HCT116 (cell line): ENCODE measurements around the gene TMEM198. TPM values are rescaled to one million over a fixed set of nuclear protein-coding genes. Genes with fewer than 3 reads are reported as not detected.

Experiments
- ATAC-seq: fragments of 200-7000 bp; cut with Tn5 transposase; 2 replicates; pipeline ENCODE4 v1.9.1; 2020; ENCODE audit warnings: mild to moderate bottlenecking, moderate library complexity
- BruUV-seq: library from RNA; stranded (reverse); fragments of 400-500 nt; replicated peaks from 2 replicates; lab custom pipeline; 2021; lab: Mats Ljungman, UMichigan
- CTCF ChIA-PET: fragments of 300-600 bp; sonication (Branson Sonifier 250); formaldehyde crosslinking; loops from one replicate; lab custom pipeline; 2021; ENCODE audit warnings: antibody characterized with exemption; lab: Charles Lee
- POLR2A ChIA-PET: fragments of 300-600, 350-600 bp; sonication (Branson Sonifier 250); formaldehyde crosslinking; loops from one replicate; lab custom pipeline; 2021; ENCODE audit warnings: antibody characterized with exemption; lab: Charles Lee
- RAD21 ChIA-PET, 2 experiments: fragments of 300-600 bp; sonication (Branson Sonifier 250); formaldehyde crosslinking; loops; one replicate each; lab custom pipeline; 2023; ENCODE audit warnings: low total read pairs in 2 of 2; ENCODE audit not compliant: uncharacterized antibody in 2 of 2, unreplicated experiment in 2 of 2, low non-redundant PET in 1 of 2; lab: Charles Lee
- DNase-seq: peaks from one replicate; pipeline ENCODE4 v3.0.0-alpha.2; 2010; ENCODE audit warnings: low read depth, low spot score
- H2AFZ ChIP-seq: fragments of 200-600 bp; shearing (Covaris generic), sonication (generic); 2 replicates; pipeline ENCODE4 v1.6.1; 2017; ENCODE audit warnings: low read depth, mixed run types, mixed read lengths, antibody characterized with exemption, low read length; ENCODE audit not compliant: poor library complexity, severe bottlenecking
- H3K27ac ChIP-seq: 2 replicates; pipeline ENCODE4 v1.5.1; 2012; ENCODE audit warnings: low read depth, low read length
- H3K27me3 ChIP-seq: fragments of 200-600 bp; sonication (generic); 2 replicates; pipeline ENCODE4 v1.6.1; 2016; ENCODE audit warnings: mixed run types, low read length, mixed read lengths; ENCODE audit not compliant: insufficient read depth
- H3K36me3 ChIP-seq, 2 experiments: fragments of 200-500 bp in 1 of 2; fragments of 200-600 bp in 1 of 2; sonication (Bioruptor generic) in 1 of 2; sonication (generic) in 1 of 2; 2 replicates each; pipeline versions ENCODE4 v1.5.1 to v1.6.1; 2014 to 2016; ENCODE audit warnings: low read length in 2 of 2, inconsistent platforms in 1 of 2, mixed read lengths in 1 of 2, mixed run types in 1 of 2; ENCODE audit not compliant: insufficient read depth in 2 of 2, control insufficient read depth in 1 of 2
- H3K4me1 ChIP-seq, 2 experiments: fragments of 200-600 bp in 1 of 2; sonication (generic) in 1 of 2; 2 replicates each; pipeline versions ENCODE4 v1.5.1 to v1.6.1; 2012 to 2017; ENCODE audit warnings: low read length in 2 of 2, inconsistent platforms in 1 of 2, mild to moderate bottlenecking in 1 of 2, mixed read lengths in 1 of 2, mixed run types in 1 of 2, moderate library complexity in 1 of 2; ENCODE audit not compliant: insufficient read depth in 2 of 2, control insufficient read depth in 1 of 2
- H3K4me2 ChIP-seq: fragments of 200-600 bp; sonication (generic); 2 replicates; pipeline ENCODE4 v1.6.1; 2017; ENCODE audit warnings: mixed run types, low read length, mixed read lengths
- H3K4me3 ChIP-seq, 2 experiments: fragments of 200-600 bp in 1 of 2; sonication (generic) in 1 of 2; replicated peaks in 1 of 2; 2 replicates each; pipeline ENCODE4 v1.5.1; 2011 to 2016; ENCODE audit warnings: low read length in 2 of 2, control low read depth in 1 of 2, low read depth in 1 of 2, mild to moderate bottlenecking in 1 of 2, mixed read lengths in 1 of 2, mixed run types in 1 of 2
- H3K79me2 ChIP-seq: fragments of 200-600 bp; sonication (generic); 2 replicates; pipeline ENCODE4 v1.6.1; 2017; ENCODE audit warnings: mild to moderate bottlenecking, mixed run types, low read length, moderate library complexity, mixed read lengths; ENCODE audit not compliant: insufficient read depth
- H3K9ac ChIP-seq: fragments of 200-600 bp; sonication (generic); 2 replicates; pipeline ENCODE4 v1.6.1; 2016; ENCODE audit warnings: low read length, mixed read lengths
- H3K9me2 ChIP-seq: fragments of 200-600 bp; sonication (generic), shearing (Covaris generic); 2 replicates; pipeline ENCODE4 v1.6.1; 2017; ENCODE audit warnings: mixed run types, mild to moderate bottlenecking, moderate library complexity; ENCODE audit not compliant: insufficient read depth
- H3K9me3 ChIP-seq, 2 experiments: fragments of 200-500 bp in 1 of 2; fragments of 200-600 bp in 1 of 2; sonication (Bioruptor generic) in 1 of 2; sonication (generic) in 1 of 2; 2 replicates each; pipeline ENCODE4 v1.6.1; 2014 to 2017; ENCODE audit warnings: low read length in 2 of 2, mixed read lengths in 2 of 2, inconsistent platforms in 1 of 2, low read depth in 1 of 2, mild to moderate bottlenecking in 1 of 2, mixed run types in 1 of 2, moderate library complexity in 1 of 2; ENCODE audit not compliant: control insufficient read depth in 1 of 2, insufficient read depth in 1 of 2
- H4K20me1 ChIP-seq: fragments of 200-600 bp; sonication (generic), shearing (Covaris generic); 2 replicates; pipeline ENCODE4 v1.6.1; 2017; ENCODE audit warnings: mixed run types, mild to moderate bottlenecking, moderate library complexity; ENCODE audit not compliant: insufficient read depth
- CBX3 ChIP-seq: IDR thresholded peaks from 2 replicates; pipeline ENCODE4 v1.6.1; 2012; ENCODE audit warnings: low read depth
- CEBPB ChIP-seq: IDR thresholded peaks from 2 replicates; pipeline ENCODE4 v1.6.1; 2012; ENCODE audit warnings: low read depth
- CTCF ChIP-seq, 3 experiments: fragments of 200-600 bp in 1 of 3; sonication (generic) in 1 of 3; IDR thresholded peaks in 2 of 3; conservative IDR thresholded peaks in 1 of 3; 2 replicates each; pipeline ENCODE4 v1.5.1; 2012 to 2017; ENCODE audit warnings: low read depth in 2 of 3, low read length in 2 of 3, antibody characterized with exemption in 1 of 3, borderline replicate concordance in 1 of 3, control low read depth in 1 of 3, mild to moderate bottlenecking in 1 of 3, mixed read lengths in 1 of 3, mixed run types in 1 of 3, moderate library complexity in 1 of 3; ENCODE audit not compliant: insufficient read depth in 1 of 3
- ELF1 ChIP-seq: IDR thresholded peaks from 2 replicates; pipeline ENCODE4 v1.6.1; 2012; ENCODE audit warnings: low read depth, borderline replicate concordance
- EZH2 ChIP-seq: fragments of 200-600 bp; sonication (generic); IDR thresholded peaks from 2 replicates; pipeline ENCODE4 v1.6.1; 2017; ENCODE audit warnings: antibody characterized with exemption, mixed run types
- EZH2phosphoT487 ChIP-seq: fragments of 200-600 bp; IDR thresholded peaks from 2 replicates; pipeline ENCODE4 v1.6.1; 2018; ENCODE audit warnings: antibody characterized with exemption, borderline replicate concordance
- MAX ChIP-seq: IDR thresholded peaks from 2 replicates; pipeline ENCODE4 v1.6.1; 2012
- SIN3A ChIP-seq: IDR thresholded peaks from 2 replicates; pipeline ENCODE4 v1.6.1; 2012; ENCODE audit warnings: low read depth
- TCF7L2 ChIP-seq: IDR thresholded peaks from 2 replicates; pipeline ENCODE4 v1.7.0; 2011; ENCODE audit warnings: borderline replicate concordance, inconsistent platforms; ENCODE audit not compliant: insufficient read depth, insufficient read length; ENCODE audit errors: extremely low read depth
- ZFX ChIP-seq: fragments of 450-650 bp; IDR thresholded peaks from 2 replicates; pipeline ENCODE4 v1.6.1; 2017
- ZNF274 ChIP-seq: fragments of 200-500 bp; sonication (Bioruptor generic); IDR thresholded peaks from 2 replicates; pipeline ENCODE4 v1.6.1; 2014; ENCODE audit warnings: mild to moderate bottlenecking, low read depth, low read length, inconsistent platforms
- intact Hi-C: fragments of 100-400 bp; cut with micrococcal nuclease; formaldehyde crosslinking; loops from 2 replicates; pipeline ENCODE4 v1.10.0; 2022
- total RNA-seq: library from RNA; stranded (reverse); gene quantifications from one replicate; pipeline ENCODE4 v1.2.1, GENCODE V29; 2021; ENCODE audit not compliant: unreplicated experiment

The TMEM198 gene
- total RNA-seq, 1 experiment from 2014 or later: 2.1 TPM

- intact Hi-C loops: no loop called here
- Histone ChIP-seq H2AFZ (no peak overlapping the region), H4K20me1 (no peaks in the 10 kb centered on the region), H3K4me1 (peaks cover 3 to 23% of the 10 kb centered on the region in 2 experiments; a peak in 3 of 4 replicates), H3K27ac (no peak overlapping the region), H3K36me3 (peaks cover 2 to 6% of the 10 kb centered on the region in 2 experiments; a peak in 1 of 4 replicates), H3K79me2 (peaks cover 24% of the 10 kb centered on the region), H3K9ac (no peak overlapping the region), H3K9me2 (no peaks in the 10 kb centered on the region), H3K9me3 (no peaks in the 10 kb centered on the region), H3K27me3 (no peaks in the 10 kb centered on the region), H3K4me2 (no peak overlapping the region), H3K4me3 (no peak overlapping the region)
- ChIA-PET POLR2A (no interaction called here), RAD21 (interaction anchor here in 1 of 2 experiments (0.6 kb wide), 1 partner anchor 160 kb away, joined by 3 read pairs; no protein-coding TSS in a partner anchor), CTCF (interaction anchor here (2.0 kb wide), 1 partner anchor 13 kb away, joined by 6 read pairs; no protein-coding TSS in a partner anchor)
- DNase-seq (no peak), ATAC-seq (no peak)
- no TSS peak for BruUV-seq
- TF ChIP-seq EZH2 (no peak), CBX3 (no peak), ZFX (no peak), CEBPB (no peak), CTCF (IDR thresholded peaks at IDR 0.05 in 2 of 3, conservative IDR thresholded peaks at IDR 0.05 in 1 of 3; ENCODE audit: borderline replicate concordance in 1 of 3, insufficient read depth in 1 of 3, low read depth in 2 of 3, low read length in 2 of 3) (no peak), EZH2phosphoT487 (no peak), ZNF274 (no peak), ELF1 (no peak), SIN3A (no peak), TCF7L2 (no peak), MAX (no peak)
Measured at GRCh38 chr2:219547621-219548020, 3.8 kb downstream of the TMEM198 start.
